H1 (cell line): Measurements from ENCODE around the gene RNF4. TPM values are rescaled to one million over a fixed set of nuclear protein-coding genes. Genes with fewer than 3 reads are reported as not detected.
"Not testable (repeated sequence)": the region's sequence is repeated elsewhere in the genome, so short reads cannot be mapped to it uniquely, and the experiment has no call there.

Experiments
- CTCF ChIA-PET: fragments of 300-600 bp; sonication (Branson Sonifier 250); formaldehyde crosslinking; loops from one replicate; lab custom pipeline; 2021; ENCODE audit not compliant: partially characterized antibody; lab: Charles Lee
- POLR2A ChIA-PET: fragments of 300-600 bp; sonication (Branson Sonifier 250); formaldehyde crosslinking; loops from one replicate; lab custom pipeline; 2021; ENCODE audit warnings: inconsistent platforms; ENCODE audit not compliant: partially characterized antibody; lab: Charles Lee
- DNase-seq, 2 experiments: peaks; one replicate each; pipeline versions ENCODE4 v3.0.0 to v3.0.0-alpha.2; 2010 to 2022; ENCODE audit warnings: low spot score in 2 of 2, low read depth in 1 of 2, mixed read lengths in 1 of 2
- FAIRE-seq: peaks from 2 replicates; lab custom pipeline; 2011; peaks lifted over from hg19 to GRCh38; lab: Jason Lieb, UNC
- H2AFZ ChIP-seq: 2 replicates; pipeline ENCODE4 v1.8.1; 2012; ENCODE audit warnings: low read length, inconsistent platforms
- H2AK5ac ChIP-seq: 2 replicates; pipeline ENCODE4 v1.6.1; 2013; ENCODE audit warnings: low read depth, low read length
- H2BK120ac ChIP-seq: replicated peaks from 2 replicates; pipeline ENCODE3; 2013; ENCODE audit warnings: low read depth, low read length, inconsistent platforms
- H2BK12ac ChIP-seq: 2 replicates; pipeline ENCODE4 v1.6.1; 2013; ENCODE audit warnings: low read depth, low read length
- H2BK15ac ChIP-seq: 2 replicates; pipeline ENCODE4 v1.6.1; 2013; ENCODE audit warnings: low read length
- H2BK20ac ChIP-seq: 2 replicates; pipeline ENCODE4 v1.6.1; 2013; ENCODE audit warnings: low read length
- H2BK5ac ChIP-seq: 2 replicates; pipeline ENCODE4 v1.6.1; 2013; ENCODE audit warnings: low read depth, low read length
- H3K14ac ChIP-seq: 2 replicates; pipeline ENCODE4 v1.6.1; 2013; ENCODE audit warnings: inconsistent platforms; ENCODE audit not compliant: insufficient read length
- H3K18ac ChIP-seq: 2 replicates; pipeline ENCODE4 v1.6.1; 2013; ENCODE audit warnings: low read length; ENCODE audit errors: extremely low read depth
- H3K23ac ChIP-seq: 2 replicates; pipeline ENCODE4 v1.6.1; 2013; ENCODE audit warnings: inconsistent platforms; ENCODE audit not compliant: insufficient read length
- H3K23me2 ChIP-seq: 2 replicates; pipeline ENCODE4 v1.6.1; 2013; ENCODE audit warnings: low read depth, low read length
- H3K27ac ChIP-seq: 2 replicates; pipeline ENCODE4 v1.6.1; 2011; ENCODE audit warnings: low read depth, low read length, inconsistent platforms
- H3K27me3 ChIP-seq, 4 experiments: replicated peaks in 1 of 4; 1 replicate in 1 of 4; 2 replicates in 3 of 4; pipeline versions ENCODE4 v1.6.1 to v1.8.1; 2011 to 2013; ENCODE audit warnings: low read length in 3 of 4, mild to moderate bottlenecking in 3 of 4, inconsistent platforms in 2 of 4, mixed read lengths in 2 of 4, moderate library complexity in 1 of 4; ENCODE audit not compliant: control insufficient read depth in 3 of 4, insufficient read depth in 3 of 4; ENCODE audit errors: extremely low read depth in 1 of 4
- H3K36me3 ChIP-seq, 4 experiments: 2 replicates each; pipeline versions ENCODE4 v1.6.1 to v1.8.1; 2011 to 2013; ENCODE audit warnings: mild to moderate bottlenecking in 4 of 4, low read length in 3 of 4, moderate library complexity in 2 of 4, control low read depth in 1 of 4, inconsistent platforms in 1 of 4; ENCODE audit not compliant: insufficient read depth in 4 of 4, control insufficient read depth in 2 of 4
- H3K4ac ChIP-seq: replicated peaks from 2 replicates; pipeline ENCODE3; 2013; ENCODE audit warnings: low read length, low read depth, mixed read lengths, inconsistent platforms; ENCODE audit not compliant: insufficient read length
- H3K4me1 ChIP-seq, 4 experiments: replicated peaks in 1 of 4; 1 replicate in 1 of 4; 2 replicates in 3 of 4; pipeline versions ENCODE4 v1.6.1 to v1.8.1; 2011 to 2013; ENCODE audit warnings: low read length in 3 of 4, inconsistent platforms in 2 of 4, mixed read lengths in 1 of 4; ENCODE audit not compliant: insufficient read depth in 4 of 4, control insufficient read depth in 3 of 4
- H3K4me2 ChIP-seq, 2 experiments: 2 replicates each; pipeline versions ENCODE4 v1.6.1 to v1.8.1; 2011 to 2013; ENCODE audit warnings: low read depth in 2 of 2, low read length in 2 of 2, control low read depth in 1 of 2, inconsistent platforms in 1 of 2, mild to moderate bottlenecking in 1 of 2; ENCODE audit not compliant: insufficient read depth in 1 of 2
- H3K4me3 ChIP-seq, 4 experiments: fragments of 200-600, 300-600 bp in 1 of 4; sonication (generic), shearing (Covaris generic), sonication (Bioruptor Twin) in 1 of 4; 2 replicates each; pipeline versions ENCODE4 v1.5.1 to v1.8.1; 2011 to 2016; ENCODE audit warnings: low read length in 4 of 4, low read depth in 3 of 4, control low read depth in 2 of 4, inconsistent platforms in 2 of 4, mild to moderate bottlenecking in 2 of 4, mixed read lengths in 1 of 4, moderate library complexity in 1 of 4; ENCODE audit not compliant: insufficient read depth in 2 of 4; ENCODE audit errors: extremely low read depth in 1 of 4
- H3K56ac ChIP-seq: replicated peaks from 2 replicates; pipeline ENCODE3; 2013; ENCODE audit warnings: low read depth, mild to moderate bottlenecking, mixed read lengths, low read length, inconsistent platforms; ENCODE audit not compliant: insufficient read length
- H3K79me1 ChIP-seq: 2 replicates; pipeline ENCODE4 v1.6.1; 2013; ENCODE audit warnings: low read depth, low read length, control low read depth
- H3K79me2 ChIP-seq, 2 experiments: 2 replicates each; pipeline versions ENCODE4 v1.6.1 to v1.8.1; 2012 to 2013; ENCODE audit warnings: low read length in 2 of 2, mild to moderate bottlenecking in 2 of 2, inconsistent platforms in 1 of 2; ENCODE audit not compliant: insufficient read depth in 2 of 2, control insufficient read depth in 1 of 2
- H3K9ac ChIP-seq, 4 experiments: replicated peaks in 1 of 4; 1 replicate in 1 of 4; 2 replicates in 3 of 4; pipeline versions ENCODE4 v1.6.1 to v1.8.1; 2011 to 2013; ENCODE audit warnings: low read depth in 3 of 4, low read length in 3 of 4, control low read depth in 2 of 4, mild to moderate bottlenecking in 2 of 4, moderate library complexity in 2 of 4, inconsistent platforms in 1 of 4; ENCODE audit errors: extremely low read depth in 1 of 4
- H3K9me3 ChIP-seq, 2 experiments: 2 replicates each; pipeline versions ENCODE4 v1.6.1 to v1.8.1; 2012 to 2013; ENCODE audit warnings: mild to moderate bottlenecking in 2 of 2, moderate library complexity in 2 of 2, control low read depth in 1 of 2, inconsistent platforms in 1 of 2, low read depth in 1 of 2, low read length in 1 of 2, mixed read lengths in 1 of 2; ENCODE audit not compliant: insufficient read depth in 2 of 2
- H4K20me1 ChIP-seq, 2 experiments: replicated peaks in 1 of 2; 2 replicates each; pipeline versions ENCODE3 to v1.8.1; 2011 to 2013; ENCODE audit warnings: inconsistent platforms in 2 of 2, low read length in 2 of 2, mild to moderate bottlenecking in 1 of 2; ENCODE audit not compliant: insufficient read depth in 2 of 2, control insufficient read depth in 1 of 2
- H4K5ac ChIP-seq: 2 replicates; pipeline ENCODE4 v1.6.1; 2013; ENCODE audit warnings: low read length, low read depth, mixed read lengths, inconsistent platforms; ENCODE audit not compliant: insufficient read length
- H4K8ac ChIP-seq: 2 replicates; pipeline ENCODE4 v1.8.0; 2013; ENCODE audit warnings: mild to moderate bottlenecking, moderate library complexity, low read length, inconsistent platforms; ENCODE audit not compliant: insufficient read depth; ENCODE audit errors: extremely low read depth
- H4K91ac ChIP-seq: replicated peaks from 2 replicates; pipeline ENCODE3; 2013; ENCODE audit warnings: low read length, mixed read lengths, inconsistent platforms; ENCODE audit not compliant: insufficient read length
- polyA plus RNA-seq, 7 experiments: library from polyadenylated mRNA; depleted of rRNA in 3 of 7; stranded (reverse) in 5 of 7; unstranded in 2 of 7; fragments of >200 nt in 5 of 7; fragments of 200-250 nt in 2 of 7; gene quantifications; 1 replicate in 5 of 7; 2 replicates in 1 of 7; 4 replicates in 1 of 7; pipeline versions ENCODE4 v1.2.1 to v1.2.3, GENCODE V29; 2011 to 2013; ENCODE audit warnings: missing spikeins in 2 of 7, mixed read lengths in 2 of 7
- total RNA-seq: library from RNA; stranded (reverse); fragmentation: NEBNext Ultra II Directional; extraction: Animal tissue kit (Norgen Biotek cat#: 25700); gene quantifications from 2 replicates; pipeline ENCODE4 v1.2.1, GENCODE V29; 2021

The RNF4 gene
- total and polyA plus RNA-seq, 2 of the 8 experiments (the other 6 are each of a cell fraction or from before 2014, with no cell fraction given), result 68.2 to 78.9 TPM

DNA sequence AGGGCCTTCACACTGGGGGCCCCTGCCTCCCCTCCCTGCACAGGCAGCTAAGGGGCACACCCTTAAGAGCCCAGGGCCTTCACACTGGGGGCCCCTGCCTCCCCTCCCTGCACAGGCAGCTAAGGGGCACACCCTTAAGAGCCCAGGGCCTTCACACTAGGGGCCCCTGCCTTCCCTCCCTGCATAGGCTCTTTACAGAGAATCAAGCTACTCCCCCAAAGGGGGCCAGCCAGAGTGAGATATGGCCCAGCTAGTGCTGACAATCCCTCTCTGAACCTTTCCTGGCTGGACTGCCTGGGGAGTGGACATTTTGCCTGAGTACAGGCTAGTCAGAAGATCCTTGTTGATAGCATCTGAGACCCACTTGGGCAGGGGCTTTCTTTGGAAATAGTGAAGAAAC lies 3.4 kb upstream of the RNF4 start:
- Histone ChIP-seq H3K23me2 (peaks cover 14% of the 10 kb centered on the region), H3K27me3 (peaks cover 0 to 20% (median 13%) of the 10 kb centered on the region in 4 experiments; a peak in 5 of 7 replicates), H4K20me1 (peaks cover 6 to 10% of the 10 kb centered on the region in 2 experiments), H3K79me2 (peaks cover 10 to 29% of the 10 kb centered on the region in 2 experiments)
- ChIA-PET CTCF (interaction anchor here (0.9 to 3.3 kb wide), 6 partner anchors 15 to 246 kb away, joined by 3 to 30 read pairs (median 3); no protein-coding TSS in a partner anchor), POLR2A (interaction anchor here (0.6 to 0.9 kb wide), 3 partner anchors 24 to 1506 kb away, joined by 3 to 4 read pairs (median 3); no protein-coding TSS in a partner anchor)
- not testable (repeated sequence) for H2AFZ ChIP-seq, H3K23ac ChIP-seq, H4K91ac ChIP-seq, H3K4me1 ChIP-seq, H4K8ac ChIP-seq, FAIRE-seq, H3K14ac ChIP-seq, H3K9ac ChIP-seq, H2AK5ac ChIP-seq, H3K4me2 ChIP-seq, H3K79me1 ChIP-seq, H3K27ac ChIP-seq, H2BK20ac ChIP-seq, H2BK120ac ChIP-seq, H2BK5ac ChIP-seq, H3K56ac ChIP-seq, H2BK12ac ChIP-seq, H3K4ac ChIP-seq, H3K9me3 ChIP-seq, H2BK15ac ChIP-seq, H3K36me3 ChIP-seq, H3K18ac ChIP-seq, H4K5ac ChIP-seq, DNase-seq, H3K4me3 ChIP-seq
